K562 (cell line): Measurements from ENCODE around the gene TPM4. TPM values are rescaled to one million over a fixed set of nuclear protein-coding genes. Genes with fewer than 3 reads are reported as not detected.

ENCODE experiments used
- CBX1 ChIP-seq: sonication (generic); IDR thresholded peaks from 2 replicates; pipeline ENCODE4 v1.6.1; 2016; ENCODE audit warnings: antibody characterized with exemption, low read depth, mild to moderate bottlenecking
- DPF2 ChIP-seq: fragments of 450-650 bp; IDR thresholded peaks from 2 replicates; pipeline ENCODE4 v1.6.1; 2016
- FUS ChIP-seq: fragments of 200-400 bp; formaldehyde crosslinking; optimal IDR thresholded peaks from 2 replicates; pipeline ENCODE3; 2017; ENCODE audit warnings: low read depth, low read length
- KLF1 ChIP-seq: fragments of 450-650 bp; IDR thresholded peaks from 2 replicates; pipeline ENCODE4 v1.6.1; 2016; ENCODE audit warnings: missing genetic modification characterization, missing compliant biosample characterization
- NCOA6 ChIP-seq: fragments of 450-650 bp; IDR thresholded peaks from 2 replicates; pipeline ENCODE4 v1.6.1; 2017; ENCODE audit warnings: mild to moderate bottlenecking
- PTBP1 ChIP-seq: fragments of 200-400 bp; formaldehyde crosslinking; IDR thresholded peaks from 2 replicates; pipeline ENCODE4 v1.6.1; 2017; ENCODE audit warnings: low read depth, low read length
- RCOR1 ChIP-seq, 2 experiments: IDR thresholded peaks; 2 replicates each; pipeline ENCODE4 v1.6.1; 2012; ENCODE audit warnings: low read depth in 2 of 2, low read length in 2 of 2, borderline replicate concordance in 1 of 2, improper control_type of control experiment in 1 of 2
- SIN3B ChIP-seq: fragments of 450-650 bp; IDR thresholded peaks from 2 replicates; pipeline ENCODE4 v1.6.1; 2017; ENCODE audit warnings: low read depth, mild to moderate bottlenecking, moderate library complexity
- TAF1 ChIP-seq: IDR thresholded peaks from 2 replicates; pipeline ENCODE4 v1.6.1; 2011; ENCODE audit warnings: mild to moderate bottlenecking, low read length, moderate library complexity; ENCODE audit not compliant: insufficient read depth, control insufficient read depth, severe bottlenecking; ENCODE audit errors: extremely low read depth
- THRAP3 ChIP-seq: fragments of 450-650 bp; IDR thresholded peaks from 2 replicates; pipeline ENCODE4 v1.6.1; 2016; ENCODE audit warnings: mild to moderate bottlenecking, inconsistent platforms, borderline replicate concordance
- XRCC4 ChIP-seq: IDR thresholded peaks from one replicate; pipeline ENCODE4 v1.6.1; 2011; ENCODE audit not compliant: insufficient read depth, insufficient read length; ENCODE audit errors: extremely low read depth
- YY1 ChIP-seq, 3 experiments: IDR thresholded peaks; 2 replicates each; pipeline ENCODE4 v1.6.1; 2011; ENCODE audit warnings: low read length in 2 of 3, mild to moderate bottlenecking in 2 of 3, moderate library complexity in 2 of 3, borderline replicate concordance in 1 of 3, control low read depth in 1 of 3, low read depth in 1 of 3; ENCODE audit not compliant: insufficient read depth in 3 of 3, insufficient replicate concordance in 2 of 3, control insufficient read depth in 1 of 3, insufficient read length in 1 of 3; ENCODE audit errors: extremely low read depth in 1 of 3
- ZNF436 ChIP-seq: fragments of 250-450, 450-650 bp; sonication (Bioruptor Pico); formaldehyde crosslinking; IDR thresholded peaks from 2 replicates; pipeline ENCODE4 v1.7.0; 2020; ENCODE audit warnings: mild to moderate bottlenecking
- ZNF589 ChIP-seq: fragments of 200-800 bp; sonication (Bioruptor generic); IDR thresholded peaks from 2 replicates; pipeline ENCODE4 v1.6.1; 2016; ENCODE audit warnings: low read depth, missing genetic modification characterization, missing compliant biosample characterization
- ZNF644 ChIP-seq: fragments of 200-800 bp; sonication (Bioruptor generic); IDR thresholded peaks from 2 replicates; pipeline ENCODE4 v1.6.1; 2016; ENCODE audit warnings: low read depth, missing genetic modification characterization, missing compliant biosample characterization
- ZNF699 ChIP-seq: fragments of 250-450 bp; sonication (Bioruptor Pico); IDR thresholded peaks from 2 replicates; pipeline ENCODE4 v1.8.0; 2021; ENCODE audit warnings: mild to moderate bottlenecking, moderate library complexity; ENCODE audit not compliant: insufficient replicate concordance
- polyA plus RNA-seq, 8 experiments: library from polyadenylated mRNA; depleted of rRNA in 4 of 8; stranded (reverse) in 5 of 8; unstranded in 3 of 8; fragments of >200 nt; fragmentation: Nextera tagmentation in 2 of 8; fragmentation: Illumina TruSeq in 1 of 8; extraction: Ambion mirVana in 2 of 8; extraction: Trizol in 1 of 8; gene quantifications; 2 replicates each; pipeline versions ENCODE4 v1.2.1 to v1.2.3, GENCODE V29; 2011 to 2014; ENCODE audit warnings: inconsistent platforms in 1 of 8, missing spikeins in 1 of 8
- total RNA-seq, 7 experiments: library from RNA; depleted of rRNA in 6 of 7; stranded (reverse); fragments of >200 nt in 6 of 7; fragmentation: Illumina TruSeq in 2 of 7; extraction: Trizol in 2 of 7; gene quantifications; 2 replicates each; pipeline versions ENCODE4 v1.2.1 to v1.2.3, GENCODE V29; 2011 to 2021; ENCODE audit warnings: low replicate concordance in 1 of 7
- TF ChIP-seq, protein P1 (sequence below), 2 experiments: IDR thresholded peaks; 2 replicates each; pipeline ENCODE4 v1.6.1; 2011; ENCODE audit warnings: borderline replicate concordance in 1 of 2, control low read depth in 1 of 2, low read depth in 1 of 2, low read length in 1 of 2, mild to moderate bottlenecking in 1 of 2, mixed read lengths in 1 of 2, moderate library complexity in 1 of 2; ENCODE audit not compliant: insufficient read depth in 1 of 2, insufficient read length in 1 of 2, poor library complexity in 1 of 2, severe bottlenecking in 1 of 2; ENCODE audit errors: extremely low read depth in 1 of 2
- TF ChIP-seq, protein P2 (sequence below): sonication (generic); formaldehyde crosslinking; IDR thresholded peaks from 2 replicates; pipeline ENCODE4 v1.8.1; 2023; ENCODE audit warnings: mild to moderate bottlenecking, missing genetic modification reagents
- TF ChIP-seq, protein P3 (sequence below), 2 experiments: fragments of 250-450 bp in 1 of 2; fragments of 450-650 bp in 1 of 2; sonication (Bioruptor Pico) in 1 of 2; IDR thresholded peaks; 2 replicates each; pipeline versions ENCODE4 v1.6.1 to v1.8.0; 2016 to 2021; ENCODE audit warnings: mild to moderate bottlenecking in 2 of 2, moderate library complexity in 2 of 2, missing compliant biosample characterization in 1 of 2, missing genetic modification characterization in 1 of 2
- TF ChIP-seq, protein P4 (sequence below), 2 experiments: IDR thresholded peaks; 2 replicates each; pipeline ENCODE4 v1.6.1; 2012; ENCODE audit warnings: improper control_type of control experiment in 2 of 2, low read depth in 2 of 2, low read length in 2 of 2, borderline replicate concordance in 1 of 2

Gene TPM4
- total and polyA plus RNA-seq, 9 of the 15 experiments (the other 6 are each of a cell fraction or from before 2014, with no cell fraction given), result 28.1 to 111 (median 77.4) TPM

DNA sequence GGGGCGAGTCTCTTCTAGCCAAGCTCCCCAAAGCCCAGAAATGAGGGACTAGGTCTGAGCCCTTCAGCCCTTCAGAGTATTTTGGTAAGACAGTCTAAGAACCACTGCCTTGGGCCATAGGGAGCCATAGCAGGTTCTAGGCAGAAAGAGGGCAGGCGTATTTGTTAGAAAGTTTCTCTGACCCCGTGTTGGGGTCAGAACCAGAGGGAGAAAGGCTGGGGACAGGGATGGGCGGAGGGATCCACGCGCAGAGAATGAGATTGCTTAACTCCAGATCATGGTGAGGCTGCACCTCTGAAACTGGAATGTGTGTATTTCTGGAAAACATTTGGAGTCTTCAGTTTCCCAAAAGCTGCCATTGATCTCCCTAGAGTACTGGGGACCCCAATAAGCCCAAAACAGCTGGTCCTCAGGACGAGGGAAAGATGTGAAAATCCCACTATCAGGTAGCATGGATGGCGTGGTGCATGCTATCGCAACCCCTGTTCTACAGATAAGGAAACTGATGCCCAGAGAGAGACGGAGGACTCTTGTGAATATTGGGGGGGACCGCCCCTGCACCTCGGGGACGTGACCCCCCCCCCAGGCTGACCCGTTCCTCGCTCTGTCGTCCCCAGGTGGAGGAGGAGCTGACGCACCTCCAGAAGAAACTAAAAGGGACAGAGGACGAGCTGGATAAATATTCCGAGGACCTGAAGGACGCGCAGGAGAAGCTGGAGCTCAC lies 703 bp upstream of the TPM4 start (continued):
- TF ChIP-seq, protein P1, sequence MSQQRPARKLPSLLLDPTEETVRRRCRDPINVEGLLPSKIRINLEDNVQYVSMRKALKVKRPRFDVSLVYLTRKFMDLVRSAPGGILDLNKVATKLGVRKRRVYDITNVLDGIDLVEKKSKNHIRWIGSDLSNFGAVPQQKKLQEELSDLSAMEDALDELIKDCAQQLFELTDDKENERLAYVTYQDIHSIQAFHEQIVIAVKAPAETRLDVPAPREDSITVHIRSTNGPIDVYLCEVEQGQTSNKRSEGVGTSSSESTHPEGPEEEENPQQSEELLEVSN (IDR thresholded peaks at IDR 0.05; ENCODE audit: borderline replicate concordance in 1 of 2, extremely low read depth in 1 of 2, insufficient read depth in 1 of 2, insufficient read length in 1 of 2, low read depth in 1 of 2, low read length in 1 of 2, poor library complexity in 1 of 2, severe bottlenecking in 1 of 2), result no peak
- no peak for TF ChIP-seq ZNF699
- no peak for TF ChIP-seq NCOA6
- TF ChIP-seq THRAP3, result no peak
- no peak for TF ChIP-seq KLF1 (tag)
- no peak for TF ChIP-seq ZNF436 (CRISPR knock-in tag)
- TF ChIP-seq ZNF589 (CRISPR knock-in tag), result no peak
- TF ChIP-seq ZNF644, result peak; percentile 41; the same call in 1 of the 2 replicates
- TF ChIP-seq, protein P2, sequence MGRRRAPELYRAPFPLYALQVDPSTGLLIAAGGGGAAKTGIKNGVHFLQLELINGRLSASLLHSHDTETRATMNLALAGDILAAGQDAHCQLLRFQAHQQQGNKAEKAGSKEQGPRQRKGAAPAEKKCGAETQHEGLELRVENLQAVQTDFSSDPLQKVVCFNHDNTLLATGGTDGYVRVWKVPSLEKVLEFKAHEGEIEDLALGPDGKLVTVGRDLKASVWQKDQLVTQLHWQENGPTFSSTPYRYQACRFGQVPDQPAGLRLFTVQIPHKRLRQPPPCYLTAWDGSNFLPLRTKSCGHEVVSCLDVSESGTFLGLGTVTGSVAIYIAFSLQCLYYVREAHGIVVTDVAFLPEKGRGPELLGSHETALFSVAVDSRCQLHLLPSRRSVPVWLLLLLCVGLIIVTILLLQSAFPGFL (CRISPR knock-in tag), result no peak
- peak; percentile 74; the same call in 1 of the 2 replicates for TF ChIP-seq CBX1
- TF ChIP-seq, protein P3, sequence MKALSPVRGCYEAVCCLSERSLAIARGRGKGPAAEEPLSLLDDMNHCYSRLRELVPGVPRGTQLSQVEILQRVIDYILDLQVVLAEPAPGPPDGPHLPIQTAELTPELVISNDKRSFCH (CRISPR knock-in tag; IDR thresholded peaks at IDR 0.05), result no peak
- TF ChIP-seq, protein P3 (tag; IDR thresholded peaks at IDR 0.05), result 0 out of 2 replicates have a peak, but pooled peaks have one; percentile 16
- TF ChIP-seq YY1 (IDR thresholded peaks at IDR 0.05; ENCODE audit: borderline replicate concordance in 1 of 3, control insufficient read depth in 1 of 3, extremely low read depth in 1 of 3, insufficient read depth in 3 of 3, insufficient read length in 1 of 3, insufficient replicate concordance in 2 of 3, low read depth in 1 of 3, low read length in 2 of 3), result no peak
- TF ChIP-seq RCOR1 (IDR thresholded peaks at IDR 0.05; ENCODE audit: borderline replicate concordance in 1 of 2, low read depth in 2 of 2, low read length in 2 of 2), result peak; percentile 46 to 79; a peak in 3 of 4 replicates
- no peak for TF ChIP-seq SIN3B
- TF ChIP-seq FUS, result no peak
- no peak for TF ChIP-seq TAF1
- peak; percentile 95 for TF ChIP-seq PTBP1
- TF ChIP-seq, protein P4, sequence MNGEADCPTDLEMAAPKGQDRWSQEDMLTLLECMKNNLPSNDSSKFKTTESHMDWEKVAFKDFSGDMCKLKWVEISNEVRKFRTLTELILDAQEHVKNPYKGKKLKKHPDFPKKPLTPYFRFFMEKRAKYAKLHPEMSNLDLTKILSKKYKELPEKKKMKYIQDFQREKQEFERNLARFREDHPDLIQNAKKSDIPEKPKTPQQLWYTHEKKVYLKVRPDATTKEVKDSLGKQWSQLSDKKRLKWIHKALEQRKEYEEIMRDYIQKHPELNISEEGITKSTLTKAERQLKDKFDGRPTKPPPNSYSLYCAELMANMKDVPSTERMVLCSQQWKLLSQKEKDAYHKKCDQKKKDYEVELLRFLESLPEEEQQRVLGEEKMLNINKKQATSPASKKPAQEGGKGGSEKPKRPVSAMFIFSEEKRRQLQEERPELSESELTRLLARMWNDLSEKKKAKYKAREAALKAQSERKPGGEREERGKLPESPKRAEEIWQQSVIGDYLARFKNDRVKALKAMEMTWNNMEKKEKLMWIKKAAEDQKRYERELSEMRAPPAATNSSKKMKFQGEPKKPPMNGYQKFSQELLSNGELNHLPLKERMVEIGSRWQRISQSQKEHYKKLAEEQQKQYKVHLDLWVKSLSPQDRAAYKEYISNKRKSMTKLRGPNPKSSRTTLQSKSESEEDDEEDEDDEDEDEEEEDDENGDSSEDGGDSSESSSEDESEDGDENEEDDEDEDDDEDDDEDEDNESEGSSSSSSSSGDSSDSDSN (IDR thresholded peaks at IDR 0.05; ENCODE audit: borderline replicate concordance in 1 of 2, low read depth in 2 of 2, low read length in 2 of 2), result no peak
- 0 out of 2 replicates have a peak, but pooled peaks have one; percentile 43 for TF ChIP-seq DPF2
- no peak for TF ChIP-seq XRCC4
